Aorta (tissue), 5 donors: ENCODE data around the gene PTPN12. TPM values are rescaled to one million over a fixed set of nuclear protein-coding genes. Genes with fewer than 3 reads are reported as not detected.

Experiments
- ATAC-seq: fragments of 200-7000 bp; cut with Tn5 transposase; one replicate; pipeline ENCODE4 v1.9.1; 2022; ENCODE audit warnings: moderate library complexity; ENCODE audit not compliant: low FRiP score
- DNase-seq, 2 donors: peaks; one replicate each; pipeline ENCODE4 v3.0.0-alpha.2; 2020
- H3K27ac ChIP-seq, 2 donors: one replicate each; pipeline ENCODE4 v1.5.1; 2013; ENCODE audit warnings: low read length in 2 of 2, mild to moderate bottlenecking in 2 of 2, moderate library complexity in 2 of 2, control low read depth in 1 of 2, inconsistent platforms in 1 of 2, low read depth in 1 of 2
- H3K27me3 ChIP-seq, 2 donors: one replicate each; pipeline ENCODE4 v1.6.1; 2013; ENCODE audit warnings: control low read depth in 1 of 2, low read length in 1 of 2, mild to moderate bottlenecking in 1 of 2, moderate library complexity in 1 of 2; ENCODE audit not compliant: insufficient read depth in 2 of 2, control insufficient read depth in 1 of 2
- H3K36me3 ChIP-seq, 2 donors: one replicate each; pipeline ENCODE4 v1.6.1; 2013; ENCODE audit warnings: control low read depth in 1 of 2, low read length in 1 of 2, mild to moderate bottlenecking in 1 of 2; ENCODE audit not compliant: insufficient read depth in 2 of 2, control insufficient read depth in 1 of 2
- H3K4me1 ChIP-seq, 2 donors: one replicate each; pipeline ENCODE4 v1.6.1; 2013; ENCODE audit warnings: low read length in 2 of 2, control low read depth in 1 of 2, mild to moderate bottlenecking in 1 of 2, moderate library complexity in 1 of 2; ENCODE audit not compliant: insufficient read depth in 2 of 2, control insufficient read depth in 1 of 2
- H3K4me3 ChIP-seq, 2 donors: one replicate each; pipeline ENCODE4 v1.5.1; 2013; ENCODE audit warnings: low read length in 2 of 2, control low read depth in 1 of 2, mild to moderate bottlenecking in 1 of 2
- H3K9me3 ChIP-seq: one replicate; pipeline ENCODE4 v1.6.1; 2013; ENCODE audit warnings: mild to moderate bottlenecking, low read length; ENCODE audit not compliant: control insufficient read depth
- WGBS, 2 donors: extraction: QIAGEN DNeasy Blood & Tissue Kit; methylation state at CpG; one replicate each; pipeline ENCODE4 v1.1.7; 2013; 5-methylcytosine and 5-hydroxymethylcytosine counted together
- intact Hi-C, 2 donors: fragments of 100-400 bp; cut with DNase I; formaldehyde crosslinking; loops; one replicate each; pipeline versions ENCODE4 v1.14.2 to v1.15.0; 2022
- polyA plus RNA-seq, 2 donors: library from polyadenylated mRNA; stranded (reverse); fragments of 200-250 nt; gene quantifications; one replicate each; pipeline ENCODE4 v1.2.3, GENCODE V29; 2013
- total RNA-seq, 2 donors: library from RNA; stranded (reverse); fragmentation: NEBNext Ultra II Directional; extraction: Animal tissue kit (Norgen Biotek cat#: 25700); gene quantifications; one replicate each; pipeline ENCODE4 v1.2.1, GENCODE V29; 2021
- donor health status: healthy with polysubstance abuse.
- donor health status: Bipolar disorder and iron deficiency.
- donor health status: DM: no; HTN: no; CAD: no.
- donor health status: DM: no; HTN: no; CAD: no.
- donor health status: DM: yes; HTN: yes; CAD: no.

Gene PTPN12
- total and polyA plus RNA-seq, 4 donors: 54.0 to 128 (median 78.5) TPM

- DNase-seq (no peak), ATAC-seq (no peak)
- Histone ChIP-seq H3K27ac (no peak overlapping the region), H3K4me1 (no peaks in the 10 kb centered on the region), H3K36me3 (no peaks in the 10 kb centered on the region), H3K9me3 (no peaks in the 10 kb centered on the region), H3K27me3 (no peaks in the 10 kb centered on the region), H3K4me3 (no peak overlapping the region)
- WGBS, 2 donors: 85 to 92% methylated on average over 9 of the region's 9 CpGs
- intact Hi-C loops: loop anchor here in 1 of 2 donors (10.0 kb wide), 1 partner anchor 289 kb away; no protein-coding TSS in a partner anchor
These were observed 118.9 kb downstream of the PTPN12 start for GRCh38 chr7:77655836-77656455.

- Histone ChIP-seq H3K9me3 (no peaks in the 10 kb centered on the region), H3K27me3 (no peaks in the 10 kb centered on the region), H3K4me1 (no peaks in the 10 kb centered on the region), H3K36me3 (no peaks in the 10 kb centered on the region), H3K4me3 (no peak overlapping the region), H3K27ac (no peak overlapping the region)
- intact Hi-C loops: loop anchor here in 1 of 2 donors (10.0 kb wide), 1 partner anchor 287 kb away; no protein-coding TSS in a partner anchor
- 91 to 92% methylated on average over 1 of the region's 1 CpG for WGBS, 2 donors
- ATAC-seq (no peak), DNase-seq (no peak)
These were observed 120.5 kb downstream of the PTPN12 start for GRCh38 chr7:77657427-77658224.

GRCh38 chr7:77658928-77659327 lies 121.8 kb downstream of the PTPN12 start:
- intact Hi-C loops: loop anchor here in 1 of 2 donors (10.0 kb wide), 1 partner anchor 286 kb away; no protein-coding TSS in a partner anchor
- H3K9me3 ChIP-seq: no peaks in the 10 kb centered on the region
- no peak overlapping the region for H3K4me3 ChIP-seq
- H3K27ac ChIP-seq: no peak overlapping the region
- ATAC-seq (no peak), DNase-seq (no peak)
- no peaks in the 10 kb centered on the region for H3K36me3 ChIP-seq
- WGBS, 2 donors: 93 to 94% methylated on average over 5 of the region's 5 CpGs
- H3K27me3 ChIP-seq: no peaks in the 10 kb centered on the region
- H3K4me1 ChIP-seq: no peaks in the 10 kb centered on the region

GRCh38 chr7:77661816-77662215 lies 124.7 kb downstream of the PTPN12 start:
- no peak for ATAC-seq
- H3K4me1 ChIP-seq: no peaks in the 10 kb centered on the region
- no peak overlapping the region for H3K27ac ChIP-seq
- no peak overlapping the region for H3K4me3 ChIP-seq
- intact Hi-C loops: no loop called here
- H3K36me3 ChIP-seq: no peaks in the 10 kb centered on the region
- DNase-seq: no peak
- 94% methylated on average over 5 of the region's 5 CpGs for WGBS, 2 donors
- no peaks in the 10 kb centered on the region for H3K9me3 ChIP-seq
- no peaks in the 10 kb centered on the region for H3K27me3 ChIP-seq

GRCh38 chr7:77662869-77663268 lies 125.8 kb downstream of the PTPN12 start:
- ATAC-seq (no peak), DNase-seq (no peak)
- Histone ChIP-seq H3K9me3 (no peaks in the 10 kb centered on the region), H3K27me3 (no peaks in the 10 kb centered on the region), H3K27ac (no peak overlapping the region), H3K4me3 (no peak overlapping the region), H3K4me1 (no peaks in the 10 kb centered on the region), H3K36me3 (no peaks in the 10 kb centered on the region)
- intact Hi-C loops: no loop called here
- WGBS, 2 donors: 90 to 96% methylated on average over 2 of the region's 2 CpGs

GRCh38 chr7:77664715-77665114 lies 127.6 kb downstream of the PTPN12 start:
- H3K4me1 ChIP-seq: no peaks in the 10 kb centered on the region
- DNase-seq (no peak), ATAC-seq (no peak)
- H3K9me3 ChIP-seq: no peaks in the 10 kb centered on the region
- H3K36me3 ChIP-seq: no peaks in the 10 kb centered on the region
- no peaks in the 10 kb centered on the region for H3K27me3 ChIP-seq
- H3K4me3 ChIP-seq: no peak overlapping the region
- intact Hi-C loops: no loop called here
- no peak overlapping the region for H3K27ac ChIP-seq

GRCh38 chr7:77665161-77665560 lies 128.1 kb downstream of the PTPN12 start:
- no peak overlapping the region for H3K27ac ChIP-seq
- H3K4me3 ChIP-seq: no peak overlapping the region
- no peaks in the 10 kb centered on the region for H3K36me3 ChIP-seq
- ATAC-seq (no peak), DNase-seq (no peak)
- no peaks in the 10 kb centered on the region for H3K4me1 ChIP-seq
- intact Hi-C loops: no loop called here
- no peaks in the 10 kb centered on the region for H3K9me3 ChIP-seq
- no peaks in the 10 kb centered on the region for H3K27me3 ChIP-seq

- Histone ChIP-seq H3K27ac (no peak overlapping the region), H3K4me1 (no peaks in the 10 kb centered on the region), H3K27me3 (no peaks in the 10 kb centered on the region), H3K36me3 (no peaks in the 10 kb centered on the region), H3K4me3 (no peak overlapping the region), H3K9me3 (no peaks in the 10 kb centered on the region)
- intact Hi-C loops: no loop called here
- ATAC-seq (no peak), DNase-seq (no peak)
- 79 to 88% methylated on average over 6 of the region's 6 CpGs for WGBS, 2 donors
These were observed 130.5 kb downstream of the PTPN12 start for GRCh38 chr7:77667459-77668086.
